Retina (tissue), 1 donor: ENCODE measurements around the gene SLAMF8.

Experiments used
- DNase-seq: peaks from one replicate; pipeline ENCODE4 v3.0.0-alpha.2; 2016

SLAMF8 gene

DNA sequence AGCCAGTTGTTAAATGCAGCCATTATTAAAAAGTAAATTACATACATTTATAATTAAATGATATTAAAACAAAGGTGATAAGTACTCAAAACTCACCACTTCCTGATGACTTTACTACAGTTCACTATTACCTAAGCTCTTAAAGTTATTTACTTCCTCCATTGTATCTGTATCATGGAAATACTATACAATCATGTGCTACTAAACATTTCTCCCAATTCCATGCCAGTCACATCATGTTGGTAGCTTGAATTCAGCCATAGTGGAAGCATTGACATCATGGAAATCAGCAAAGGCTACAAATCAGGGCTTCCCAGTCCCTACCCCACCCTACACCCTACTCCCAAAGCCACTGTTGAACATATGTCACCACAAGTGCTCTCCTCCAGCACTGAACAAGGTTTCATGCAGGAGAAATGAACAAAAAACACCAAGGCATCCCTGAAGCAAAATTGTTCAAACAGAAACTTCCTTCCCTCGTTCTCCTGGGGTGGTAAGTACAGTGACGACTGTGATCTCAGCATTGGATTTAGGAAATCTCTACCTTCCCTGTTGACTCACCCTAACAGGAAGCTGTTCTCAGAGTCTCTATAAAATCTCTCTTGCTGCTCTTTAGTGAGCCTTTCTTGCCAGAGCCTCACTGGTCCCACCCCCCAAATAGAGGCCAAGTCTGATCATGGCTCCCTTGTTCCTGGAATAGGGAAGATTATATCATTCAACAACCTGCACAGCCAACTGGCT lies 23.1 kb downstream of the SLAMF8 start:
- DNase-seq: no peak

DNA sequence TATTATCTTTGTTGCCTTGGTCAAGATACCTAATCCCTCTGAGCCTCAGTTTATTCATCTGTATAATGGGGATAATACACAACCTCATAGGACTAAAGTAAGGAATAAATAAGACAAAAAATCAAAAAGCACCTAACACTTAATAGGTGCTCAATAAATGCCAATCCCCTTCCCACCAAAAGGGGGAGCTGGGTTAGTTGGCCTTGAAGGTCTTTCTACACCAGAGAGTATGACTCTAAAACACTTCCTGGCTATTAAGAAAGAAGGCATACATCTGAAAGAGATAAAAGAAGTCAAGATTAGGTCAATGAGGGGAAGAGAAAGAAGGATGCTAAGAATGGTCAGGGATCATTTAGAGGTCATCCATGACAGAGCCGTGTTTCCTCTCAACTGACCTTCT lies 24.7 kb downstream of the SLAMF8 start:
- no peak for DNase-seq

DNA sequence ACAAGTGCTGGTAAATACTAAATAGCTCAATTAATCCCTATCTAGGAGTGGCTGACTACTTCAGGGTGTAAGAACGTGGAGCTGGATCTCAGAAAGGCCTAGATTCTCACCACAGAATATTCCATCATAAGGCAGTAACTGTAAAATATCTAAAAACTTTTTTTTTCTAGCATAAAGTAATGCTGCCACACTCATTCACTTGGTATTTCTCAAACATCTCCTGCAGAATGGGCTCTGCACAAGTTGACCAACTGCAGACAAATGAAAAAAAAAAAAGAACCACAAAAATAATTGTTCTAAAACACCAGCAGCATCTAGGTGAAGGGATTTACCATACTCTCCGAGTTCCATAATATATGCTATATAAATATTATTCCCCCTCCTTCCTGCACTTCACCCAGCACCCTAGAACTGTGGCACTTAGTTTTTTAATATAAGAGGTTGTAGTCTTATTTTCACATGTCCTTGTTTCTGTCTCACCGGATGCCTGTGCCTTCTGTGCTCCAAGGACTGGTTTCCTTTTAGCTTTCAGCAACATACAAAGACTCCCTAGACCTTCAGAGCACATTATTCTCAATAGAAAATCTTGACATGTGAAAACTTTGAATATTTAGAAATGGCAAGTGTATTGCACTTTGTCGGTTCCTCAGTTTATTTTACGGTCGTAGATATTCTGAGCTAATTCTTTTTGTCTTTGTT lies 26.9 kb downstream of the SLAMF8 start:
- peak; percentile 11 for DNase-seq

DNA sequence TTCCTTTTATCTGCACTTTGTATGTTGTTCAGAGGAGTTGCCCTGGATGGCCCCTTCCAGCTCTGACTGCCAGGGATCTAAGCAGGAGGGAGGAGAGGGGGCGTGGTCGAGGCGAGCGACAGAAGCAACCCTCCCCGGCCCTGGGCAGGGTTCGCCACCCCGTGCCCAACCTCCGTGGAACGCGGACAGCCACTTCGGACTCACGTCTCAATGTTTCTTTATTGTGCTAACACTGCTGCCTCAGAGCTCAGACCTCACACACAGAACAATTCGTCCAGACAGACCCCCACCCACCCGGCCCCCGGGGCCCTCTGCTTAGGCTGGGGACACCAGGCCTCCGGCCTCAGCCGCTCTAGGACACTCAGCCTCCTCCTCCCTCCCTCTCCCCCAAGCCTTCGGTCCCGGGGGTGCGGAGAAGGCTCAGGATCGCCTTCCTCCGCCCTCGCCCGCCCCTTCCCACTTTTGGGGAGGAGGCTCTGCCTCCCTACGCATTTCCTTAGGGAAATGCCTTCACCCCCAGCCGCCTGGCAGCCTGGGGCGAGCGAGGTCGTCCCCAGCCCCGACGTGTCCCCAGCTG lies 27.5 kb downstream of the SLAMF8 start:
- no peak for DNase-seq

DNA sequence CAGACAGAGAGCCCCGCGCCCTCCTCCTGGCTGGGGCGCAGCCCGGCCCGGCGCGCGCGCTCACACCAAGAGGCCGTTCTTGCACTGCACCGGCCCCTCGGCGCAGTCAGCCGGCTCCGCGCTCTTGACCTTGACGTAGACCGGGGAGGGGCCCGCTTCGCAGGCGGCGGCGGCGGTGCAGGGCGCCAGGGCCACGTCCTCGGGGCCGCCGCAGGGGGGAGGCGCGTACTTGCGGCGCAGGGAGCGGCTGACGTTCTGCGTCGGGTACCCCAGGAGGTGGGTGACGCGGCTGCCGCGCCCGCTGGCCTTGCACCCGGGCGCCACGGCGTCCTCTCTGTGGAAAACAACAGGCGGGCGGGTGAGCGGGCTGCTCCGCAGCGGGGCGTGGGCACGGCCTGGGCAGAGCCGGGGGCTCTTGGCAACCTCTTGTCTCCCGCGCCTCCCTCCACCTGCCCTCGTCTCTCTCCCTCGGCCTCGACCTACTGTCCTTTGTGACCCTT lies 28.1 kb downstream of the SLAMF8 start:
- peak; percentile 91 for DNase-seq

DNA sequence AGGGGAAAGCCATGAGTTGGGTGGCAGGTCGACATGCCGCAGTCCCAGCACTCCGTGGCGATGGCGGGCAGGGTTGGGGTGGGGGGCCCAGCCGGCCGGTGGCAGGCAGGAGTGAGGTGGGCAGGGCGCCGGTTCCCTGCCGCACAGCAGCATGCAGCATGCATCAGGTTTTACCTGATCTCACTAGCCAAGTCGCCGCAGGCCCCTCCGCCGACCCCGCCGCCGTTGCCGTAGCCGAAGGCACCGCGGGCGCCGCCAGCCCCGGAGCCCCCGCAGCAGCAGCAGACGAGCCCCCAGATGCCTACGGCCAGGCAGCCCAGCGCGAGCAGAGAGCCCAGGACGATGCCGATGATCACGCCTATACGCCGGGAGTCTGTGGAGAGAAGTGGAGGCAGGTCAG lies 29.0 kb downstream of the SLAMF8 start:
- peak; percentile 36 for DNase-seq

DNA sequence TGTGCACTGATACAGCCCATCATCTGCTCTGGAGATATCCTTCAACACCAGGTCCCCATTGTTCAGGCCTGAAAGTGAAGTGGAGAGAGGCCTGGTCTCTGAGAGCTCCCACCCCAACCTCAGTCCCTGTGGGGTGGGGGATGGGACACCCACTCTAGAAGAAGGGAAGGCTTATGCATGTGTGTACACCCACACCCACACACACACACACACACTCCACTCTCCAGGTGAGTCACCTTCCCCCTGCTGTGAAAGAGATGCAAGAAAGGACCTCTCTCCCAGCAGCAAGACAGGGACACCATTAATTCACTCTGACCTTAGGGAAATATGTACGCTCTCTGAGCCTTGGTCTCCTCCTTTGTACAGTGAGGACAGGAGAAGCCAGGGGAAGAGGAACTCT lies 29.9 kb downstream of the SLAMF8 start:
- DNase-seq: no peak

DNA sequence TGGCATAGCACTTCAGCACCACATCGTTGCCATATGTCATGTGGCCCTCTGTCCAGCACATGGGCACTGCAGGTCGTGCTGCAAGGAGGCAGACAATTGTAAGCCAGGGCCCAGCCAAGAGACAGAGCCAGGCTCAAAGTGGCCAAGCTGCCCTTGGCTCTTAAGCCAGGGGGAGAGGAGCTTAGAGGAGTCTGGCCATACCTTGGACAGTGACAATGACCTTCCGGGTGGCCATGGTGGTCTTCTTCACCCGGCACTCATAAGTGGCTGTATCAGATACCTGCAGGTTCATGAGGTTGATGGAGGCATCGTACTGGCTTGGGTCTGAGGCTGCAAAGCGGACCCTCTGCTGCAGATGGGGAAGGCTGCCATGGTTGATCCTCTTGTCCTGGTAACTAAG lies 31.2 kb downstream of the SLAMF8 start:
- DNase-seq: no peak

DNA sequence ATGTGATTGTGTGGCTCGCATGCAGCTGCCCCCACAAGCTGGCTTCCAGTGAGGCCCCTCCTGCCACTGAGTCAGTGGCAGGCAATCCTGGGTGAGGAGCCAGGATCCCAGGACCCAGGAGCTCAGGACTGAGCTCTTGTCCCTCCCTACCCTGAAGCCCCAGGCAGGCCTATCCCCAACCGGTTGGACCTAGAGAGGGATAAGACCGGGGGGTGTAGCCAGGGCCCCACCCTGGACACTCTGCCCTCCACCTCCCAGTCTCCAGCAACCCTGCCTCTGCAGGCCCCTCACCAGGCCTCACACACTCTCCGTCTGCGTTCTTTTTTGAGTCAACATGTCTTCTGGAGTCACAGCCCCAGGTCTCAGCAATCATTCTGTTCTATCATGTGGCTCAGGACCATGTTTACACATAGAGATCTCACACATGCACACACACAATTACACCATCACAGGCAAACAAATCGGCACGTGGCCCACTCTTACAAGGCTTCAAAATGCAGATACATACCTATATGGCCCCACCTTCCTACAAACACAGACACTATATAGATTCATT lies 33.2 kb downstream of the SLAMF8 start:
- DNase-seq: no peak

DNA sequence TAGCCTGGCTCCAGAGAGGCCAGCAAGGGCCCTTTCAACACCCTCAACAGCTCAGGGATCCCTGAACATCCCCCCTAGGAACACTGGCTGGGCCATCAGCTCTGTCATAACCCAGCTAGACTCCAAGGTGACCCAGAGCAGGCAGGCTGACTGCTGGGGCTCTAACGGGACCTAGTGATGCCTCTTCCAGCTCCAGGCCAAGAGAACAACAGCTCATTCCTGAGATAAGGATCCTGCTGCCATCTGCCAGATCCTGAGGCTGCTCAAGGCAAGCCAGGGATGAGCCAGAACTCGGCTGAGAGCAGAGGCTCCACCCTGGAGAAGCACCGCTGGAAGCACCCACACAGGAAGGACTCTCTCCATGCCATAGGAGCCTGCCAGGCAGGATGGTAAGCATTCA lies 33.8 kb downstream of the SLAMF8 start:
- DNase-seq: no peak

DNA sequence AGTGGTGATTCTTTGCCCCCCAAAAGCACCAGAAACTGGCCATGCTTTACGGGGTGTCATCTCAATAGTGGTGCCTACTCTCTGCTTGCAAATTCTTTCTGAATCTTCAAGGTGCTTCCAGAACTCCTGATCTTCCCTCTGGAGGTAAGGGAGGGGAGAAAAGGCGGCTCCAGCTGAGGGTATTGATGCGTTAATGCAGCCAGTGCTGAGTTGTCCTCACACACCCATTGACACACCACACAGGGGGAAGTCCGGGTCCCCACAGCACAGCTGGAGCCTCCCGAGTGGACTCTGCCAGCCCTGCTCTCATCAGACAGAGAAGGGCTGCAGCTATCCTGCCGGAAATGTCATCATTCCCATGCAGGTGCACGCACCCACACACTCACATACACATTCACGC lies 34.5 kb downstream of the SLAMF8 start:
- no peak for DNase-seq

DNA sequence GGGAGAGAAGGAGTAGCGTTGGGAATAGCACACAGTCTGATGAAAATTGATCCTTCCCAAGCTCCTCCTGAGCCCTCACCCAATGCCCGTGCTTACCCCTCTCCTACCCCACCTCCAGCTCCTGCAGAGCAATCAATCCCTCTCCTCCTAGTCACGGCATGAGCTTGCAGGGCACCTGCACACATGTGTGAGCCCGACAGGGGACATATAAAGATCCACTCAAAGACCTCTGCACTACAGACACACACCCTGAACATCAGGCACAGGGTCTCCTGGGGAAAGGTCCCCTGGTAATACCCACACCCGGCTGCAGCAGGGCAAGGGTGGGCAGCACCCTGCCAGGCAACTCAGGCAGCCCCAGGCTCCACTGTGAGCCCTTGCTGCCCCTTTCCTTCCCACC lies 35.4 kb downstream of the SLAMF8 start:
- DNase-seq: no peak

DNA sequence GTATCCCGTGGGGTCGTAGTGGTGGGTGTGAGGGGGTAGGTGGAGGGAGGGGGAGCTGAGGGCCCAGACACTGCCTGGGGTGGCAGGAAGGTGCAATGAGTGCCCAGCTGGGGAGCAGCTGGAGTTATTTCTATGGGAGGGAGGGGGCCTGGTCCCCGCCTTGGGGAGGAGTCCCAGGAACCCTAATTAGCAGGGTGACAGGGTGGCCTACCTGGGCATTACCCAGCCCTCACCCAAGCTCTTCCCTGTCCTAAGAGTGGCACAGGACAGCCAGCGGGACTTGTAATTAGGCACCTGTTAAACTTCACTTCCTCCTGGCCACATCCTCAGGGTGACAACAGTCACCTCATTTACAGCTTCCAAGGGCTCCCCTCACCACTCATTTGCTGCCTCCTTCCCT lies 35.9 kb downstream of the SLAMF8 start, which contains the start of gene VSIG8:
TSS of gene VSIG8 (minus strand) at position 101 of the 400 bp plus-strand sequence. CDS start 136 bp downstream, outside the sequence.
- no peak for DNase-seq

DNA sequence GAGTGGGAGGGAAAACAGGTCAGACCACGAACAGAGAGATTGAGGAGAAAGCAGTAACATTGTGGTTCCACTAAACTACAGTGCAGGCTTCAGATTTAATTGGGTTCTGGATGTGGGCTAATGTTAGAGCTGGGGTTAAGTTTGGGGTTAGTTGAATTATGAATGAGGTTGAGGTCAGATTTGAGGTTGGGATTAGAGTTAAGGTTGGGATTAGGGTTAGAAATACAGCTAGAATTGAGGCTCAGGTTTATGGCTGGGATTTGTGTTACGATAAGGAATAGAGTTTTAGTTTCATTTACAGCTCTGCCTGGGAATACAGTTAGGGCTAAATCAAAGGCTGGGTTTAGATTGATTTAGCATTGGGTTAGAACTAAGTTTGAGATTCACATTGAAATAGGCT lies 37.6 kb downstream of the SLAMF8 start:
- DNase-seq: no peak

DNA sequence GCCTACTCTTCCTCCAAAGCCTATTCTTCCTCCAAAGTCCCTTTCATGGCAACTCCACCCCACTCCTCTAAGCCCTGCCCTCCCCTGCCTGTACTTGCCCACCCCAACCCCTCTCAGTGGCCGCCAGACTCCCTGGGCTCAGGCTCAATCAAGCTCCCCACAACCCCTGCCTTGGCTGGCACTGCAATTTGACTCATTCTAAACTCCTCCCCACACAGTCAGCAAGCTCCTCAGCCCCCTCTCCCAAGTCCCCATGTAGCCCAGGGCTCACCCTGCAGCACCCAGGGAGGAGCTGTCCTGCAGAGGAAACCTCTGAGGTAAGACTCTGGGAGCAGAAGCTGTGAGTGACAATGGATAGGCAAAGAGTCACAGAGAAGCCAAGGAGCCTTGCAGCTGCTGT lies 39.4 kb downstream of the SLAMF8 start:
- DNase-seq: no peak

DNA sequence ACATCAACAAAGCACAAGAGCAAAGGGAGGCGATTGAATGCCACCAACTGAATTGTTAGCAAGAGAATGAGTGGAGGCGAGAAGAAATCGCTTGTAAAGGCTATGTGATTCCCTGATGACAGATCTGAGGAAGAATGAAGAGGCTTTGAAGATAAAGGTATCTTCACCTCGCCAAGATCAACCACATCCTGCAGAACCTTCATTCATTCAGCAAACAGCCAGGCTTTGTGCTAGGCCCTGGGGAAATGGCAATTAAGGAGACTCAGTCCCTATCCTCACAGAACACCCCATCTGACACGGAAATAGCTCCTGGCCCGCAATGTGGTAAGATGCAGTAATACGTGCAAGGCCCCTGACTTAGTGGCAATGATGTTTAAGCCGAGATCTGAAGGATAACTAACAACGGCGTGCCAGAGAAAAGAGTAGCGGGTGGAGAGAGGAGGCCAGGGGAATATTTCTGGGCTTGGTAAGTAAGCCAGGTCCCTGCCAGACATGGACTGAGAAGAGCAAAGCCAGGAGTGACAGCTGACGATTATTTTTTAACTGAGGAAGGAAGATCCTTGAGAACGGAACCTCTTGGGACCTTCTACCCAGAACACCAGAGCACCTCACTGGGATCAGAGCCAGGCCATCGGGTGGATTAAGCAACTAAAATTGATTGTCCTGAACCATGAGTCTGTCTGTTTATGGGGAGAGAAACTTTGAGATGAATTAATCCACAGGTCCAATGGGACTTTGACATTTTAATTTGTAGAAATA lies 40.4 kb downstream of the SLAMF8 start:
- no peak for DNase-seq

DNA sequence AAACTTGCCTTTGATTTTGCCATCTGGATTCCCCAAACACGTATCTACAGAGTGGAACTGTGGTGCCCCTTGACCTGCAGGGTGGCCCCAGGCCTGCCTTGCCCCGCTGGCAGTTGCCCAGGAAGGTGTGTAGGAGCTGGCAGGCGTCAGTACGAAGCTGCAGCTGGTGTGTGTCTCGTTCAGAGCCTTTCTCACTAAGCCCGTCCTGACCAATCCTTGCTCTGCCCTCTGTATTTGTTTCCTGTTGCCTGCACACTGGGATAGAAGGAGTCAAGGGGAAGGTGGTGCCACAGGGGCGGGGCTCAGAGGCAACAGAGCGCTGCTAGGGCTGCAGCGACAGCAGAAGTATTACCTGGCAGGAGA lies 41.0 kb downstream of the SLAMF8 start:
- DNase-seq: no peak

DNA sequence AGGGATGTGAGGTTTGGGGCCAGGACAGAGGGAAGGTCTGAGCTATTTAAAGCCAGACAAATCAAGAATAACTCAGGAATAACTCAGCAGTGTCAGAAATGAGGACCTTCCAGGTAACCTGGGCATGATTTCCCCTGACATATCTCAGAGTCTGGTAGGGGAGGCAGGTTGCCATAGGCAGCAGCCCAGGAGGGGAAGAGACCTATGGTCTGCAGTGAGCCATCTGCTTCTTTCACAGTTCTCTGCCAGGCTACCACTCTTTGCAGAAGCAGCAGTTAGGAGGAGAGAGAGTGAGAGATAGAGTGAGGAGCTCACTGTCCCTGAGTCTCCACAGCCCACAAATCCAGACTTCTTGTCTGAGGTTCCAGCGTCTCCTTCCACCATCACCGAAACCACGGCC lies 42.1 kb downstream of the SLAMF8 start:
- DNase-seq: no peak

DNA sequence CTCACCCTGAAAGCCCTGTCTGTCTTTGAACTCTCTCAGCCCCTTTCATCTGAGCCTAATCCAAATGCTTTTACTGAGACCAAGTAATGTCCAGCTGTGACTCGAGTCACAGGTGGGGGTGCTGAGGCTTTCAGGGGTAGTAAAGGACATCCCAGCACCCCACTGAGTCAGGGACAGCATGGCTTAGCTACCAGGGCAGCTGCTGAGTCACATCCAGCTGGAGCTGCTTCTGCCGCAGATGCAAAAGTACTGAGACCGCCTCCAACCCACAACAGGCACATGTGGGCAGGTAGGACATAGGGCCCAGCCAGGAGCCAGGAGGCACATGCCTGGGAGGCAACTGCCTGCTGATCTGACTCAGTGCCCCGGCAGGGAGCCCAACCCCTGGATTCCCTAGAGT lies 42.5 kb downstream of the SLAMF8 start:
- DNase-seq: no peak

DNA sequence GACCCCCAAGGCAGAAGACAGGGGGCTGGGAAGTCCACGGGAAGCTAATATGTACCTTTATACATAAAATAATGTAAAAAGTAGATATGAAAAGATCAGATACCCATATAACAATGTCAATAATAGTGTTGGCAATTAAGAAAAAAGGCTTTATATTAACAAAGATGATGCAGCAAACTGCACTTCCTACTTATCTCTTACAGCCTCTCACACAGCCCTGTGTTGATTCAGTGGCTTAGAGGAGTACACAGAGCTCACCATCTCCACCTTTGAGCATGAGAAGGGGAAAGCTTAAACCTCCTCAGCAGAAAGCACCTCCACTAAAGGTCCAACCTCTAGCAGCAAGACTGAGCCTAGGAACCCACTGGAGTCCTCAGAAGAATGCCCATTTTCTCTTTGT lies 42.9 kb downstream of the SLAMF8 start:
- DNase-seq: no peak

DNA sequence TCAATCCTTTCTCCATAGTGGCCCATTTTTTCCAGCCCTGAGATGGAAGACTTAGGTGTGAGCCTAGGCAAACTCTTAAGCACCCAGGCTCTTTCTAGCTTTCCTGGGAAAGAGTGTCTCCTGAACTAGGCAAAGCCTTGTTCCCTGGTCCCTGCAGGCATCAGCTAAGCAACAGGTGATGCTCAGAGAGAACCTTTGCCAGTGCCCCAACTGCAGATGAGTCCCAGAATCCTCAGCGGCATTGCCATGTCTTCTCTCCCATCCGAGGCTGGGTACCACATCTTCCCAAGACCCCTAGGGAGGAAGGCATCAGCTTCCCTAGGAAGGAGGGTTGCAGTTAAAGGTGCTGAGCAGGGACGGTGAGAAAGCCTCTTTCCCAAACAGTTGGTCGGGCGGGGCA lies 44.0 kb downstream of the SLAMF8 start:
- no peak for DNase-seq

DNA sequence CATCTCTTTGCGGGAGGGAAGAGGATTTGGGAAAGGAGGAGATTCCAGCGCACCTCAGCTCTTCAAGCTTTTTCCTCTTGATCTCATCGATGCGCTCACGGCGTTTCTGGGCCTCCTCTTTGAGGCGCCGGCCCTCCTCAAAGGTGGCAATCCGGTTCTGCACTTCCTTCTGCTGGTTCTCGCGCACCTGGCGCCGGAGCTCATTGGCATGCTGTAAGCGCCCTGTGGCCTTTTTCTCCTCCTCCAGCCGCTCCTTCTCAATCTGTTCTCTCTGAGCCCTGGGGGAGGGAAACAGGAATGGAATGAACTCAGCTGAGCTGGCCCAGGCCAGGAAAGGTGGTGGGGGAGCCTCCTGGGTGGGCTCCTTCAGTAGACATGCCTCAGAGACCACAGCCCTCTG lies 46.2 kb downstream of the SLAMF8 start:
- no peak for DNase-seq

DNA sequence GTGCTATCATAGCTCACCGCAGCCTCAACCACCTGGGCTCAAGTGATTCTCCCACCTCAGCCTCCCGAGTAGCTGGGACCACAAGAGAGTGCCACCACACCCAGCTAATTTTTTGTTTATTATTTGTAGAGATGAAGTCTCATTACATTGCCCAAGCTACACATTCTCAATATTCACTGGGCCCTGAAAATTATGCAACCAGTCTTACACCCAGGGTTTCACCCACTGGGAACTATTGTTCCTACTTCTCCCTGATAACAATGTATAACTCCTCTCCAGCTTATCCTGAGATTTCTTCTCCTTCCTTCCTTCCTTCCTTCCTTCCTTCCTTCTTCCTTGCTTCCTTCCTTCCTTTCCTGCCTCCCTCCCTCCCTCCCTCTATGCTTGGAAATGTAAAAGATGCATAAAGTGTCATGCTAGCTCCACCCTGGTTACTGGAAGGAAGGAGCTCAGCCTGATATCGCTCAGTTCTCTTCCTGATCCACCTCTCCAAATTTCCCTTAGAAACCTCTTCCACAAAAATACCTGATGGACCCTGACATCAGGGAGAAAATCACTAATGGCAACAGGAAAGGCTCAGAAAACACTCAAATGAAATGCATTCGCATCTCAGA lies 47.0 kb downstream of the SLAMF8 start:
- DNase-seq: no peak
